Caco-2 (cell line): ENCODE data around the gene BRD4. TPM values are rescaled to one million over a fixed set of nuclear protein-coding genes. Genes with fewer than 3 reads are reported as not detected.

Experiments
- BruUV-seq: library from RNA; stranded (reverse); fragments of 400-500 nt; replicated peaks from 2 replicates; lab custom pipeline; 2021; lab: Mats Ljungman, UMichigan
- CTCF ChIA-PET: fragments of 300-600 bp; sonication (Branson Sonifier 250); formaldehyde crosslinking; loops from one replicate; lab custom pipeline; 2022; ENCODE audit warnings: antibody characterized with exemption; lab: Charles Lee
- POLR2A ChIA-PET: fragments of 300-600 bp; sonication (Branson Sonifier 250); formaldehyde crosslinking; loops from one replicate; lab custom pipeline; 2022; ENCODE audit warnings: antibody characterized with exemption; lab: Charles Lee
- DNase-seq, 2 experiments: peaks; one replicate each; pipeline versions ENCODE4 v3.0.0 to v3.0.0-alpha.2; 2020 to 2022
- H3K27me3 ChIP-seq: replicated peaks from 2 replicates; pipeline ENCODE4 v1.6.0; 2011; ENCODE audit warnings: low read length; ENCODE audit not compliant: control insufficient read depth, insufficient read depth
- H3K36me3 ChIP-seq: 2 replicates; pipeline ENCODE4 v1.5.1; 2011; ENCODE audit warnings: low read length; ENCODE audit not compliant: control insufficient read depth, insufficient read depth
- H3K4me1 ChIP-seq: fragments of 250-450 bp; sonication (Bioruptor Pico); 2 replicates; pipeline ENCODE4 v1.5.1; 2020; ENCODE audit warnings: mild to moderate bottlenecking
- H3K4me3 ChIP-seq: 2 replicates; pipeline ENCODE4 v1.5.1; 2011; ENCODE audit warnings: low read depth, mild to moderate bottlenecking, control low read depth, low read length
- H3K9me3 ChIP-seq: fragments of 250-450 bp; sonication (Bioruptor Pico); 2 replicates; pipeline ENCODE4 v1.5.1; 2020; ENCODE audit warnings: mild to moderate bottlenecking, moderate library complexity
- H3K27ac Mint-ChIP-seq: one replicate; pipeline ENCODE4 v1.8.0; 2022; ENCODE audit warnings: mixed read lengths; ENCODE audit not compliant: unreplicated experiment
- H3K27me3 Mint-ChIP-seq: one replicate; pipeline ENCODE4 v1.8.0; 2022; ENCODE audit warnings: mixed read lengths; ENCODE audit not compliant: insufficient read depth, unreplicated experiment
- H3K36me3 Mint-ChIP-seq: one replicate; pipeline ENCODE4 v1.8.0; 2022; ENCODE audit warnings: mild to moderate bottlenecking, mixed read lengths; ENCODE audit not compliant: insufficient read depth, unreplicated experiment
- H3K4me1 Mint-ChIP-seq: one replicate; pipeline ENCODE4 v1.8.0; 2022; ENCODE audit warnings: low read depth, mixed read lengths; ENCODE audit not compliant: unreplicated experiment
- H3K4me3 Mint-ChIP-seq: one replicate; pipeline ENCODE4 v1.8.0; 2022; ENCODE audit warnings: mild to moderate bottlenecking, moderate library complexity, mixed read lengths; ENCODE audit not compliant: unreplicated experiment
- H3K9me3 Mint-ChIP-seq: one replicate; pipeline ENCODE4 v1.8.0; 2022; ENCODE audit warnings: mixed read lengths; ENCODE audit not compliant: unreplicated experiment
- intact Hi-C: fragments of 100-400 bp; cut with micrococcal nuclease; formaldehyde crosslinking; loops from one replicate; pipeline ENCODE4 v1.10.0; 2022; ENCODE audit not compliant: unreplicated experiment
- total RNA-seq: library from RNA; stranded (reverse); gene quantifications from 2 replicates; pipeline ENCODE4 v1.2.3, GENCODE V29; 2022
- TF ChIP-seq, protein P1 (sequence below), 2 experiments: fragments of 200-600 bp in 1 of 2; IDR thresholded peaks; 1 replicate in 1 of 2; 2 replicates in 1 of 2; pipeline versions ENCODE4 v1.5.1 to v1.8.0; 2011 to 2022; ENCODE audit warnings: antibody characterized with exemption in 1 of 2, control low read depth in 1 of 2, inconsistent platforms in 1 of 2, low read depth in 1 of 2, low read length in 1 of 2, mild to moderate bottlenecking in 1 of 2, moderate library complexity in 1 of 2; ENCODE audit not compliant: insufficient read depth in 1 of 2, severe bottlenecking in 1 of 2, unreplicated experiment in 1 of 2

BRD4 gene
- total RNA-seq, 1 experiment from 2014 or later = 170 TPM

DNA sequence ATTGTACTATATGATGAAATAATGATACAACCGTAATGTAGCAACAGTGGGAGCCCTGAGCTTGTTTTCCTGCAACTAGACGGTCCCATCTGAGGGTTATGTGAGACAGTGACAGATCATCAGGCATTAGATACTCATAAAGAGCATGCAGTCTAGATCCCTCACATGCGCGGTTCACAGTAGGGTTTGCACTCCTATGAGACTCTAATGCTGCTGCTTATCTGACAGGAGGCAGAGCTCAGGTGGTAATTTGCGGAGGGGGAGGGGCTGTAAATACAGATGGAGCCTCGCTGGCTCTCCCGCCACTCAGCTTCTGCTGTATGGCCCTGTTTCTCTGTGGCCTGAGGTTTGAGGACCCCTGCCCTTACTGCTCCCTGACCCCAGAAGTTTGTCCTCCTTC, 113.8 kb downstream of the BRD4 start:
- no peaks in the 10 kb centered on the region for H3K9me3 Mint-ChIP-seq
- Histone ChIP-seq H3K4me3 (no peak overlapping the region), H3K36me3 (no peaks in the 10 kb centered on the region), H3K9me3 (no peaks in the 10 kb centered on the region), H3K27me3 (no peaks in the 10 kb centered on the region), H3K4me1 (peaks cover 31% of the 10 kb centered on the region)
- H3K4me3 Mint-ChIP-seq = no peak overlapping the region
- ChIA-PET CTCF (no interaction called here), POLR2A (no interaction called here)
- no peaks in the 10 kb centered on the region for H3K27me3 Mint-ChIP-seq
- H3K27ac Mint-ChIP-seq = no peak overlapping the region
- TF ChIP-seq, protein P1, sequence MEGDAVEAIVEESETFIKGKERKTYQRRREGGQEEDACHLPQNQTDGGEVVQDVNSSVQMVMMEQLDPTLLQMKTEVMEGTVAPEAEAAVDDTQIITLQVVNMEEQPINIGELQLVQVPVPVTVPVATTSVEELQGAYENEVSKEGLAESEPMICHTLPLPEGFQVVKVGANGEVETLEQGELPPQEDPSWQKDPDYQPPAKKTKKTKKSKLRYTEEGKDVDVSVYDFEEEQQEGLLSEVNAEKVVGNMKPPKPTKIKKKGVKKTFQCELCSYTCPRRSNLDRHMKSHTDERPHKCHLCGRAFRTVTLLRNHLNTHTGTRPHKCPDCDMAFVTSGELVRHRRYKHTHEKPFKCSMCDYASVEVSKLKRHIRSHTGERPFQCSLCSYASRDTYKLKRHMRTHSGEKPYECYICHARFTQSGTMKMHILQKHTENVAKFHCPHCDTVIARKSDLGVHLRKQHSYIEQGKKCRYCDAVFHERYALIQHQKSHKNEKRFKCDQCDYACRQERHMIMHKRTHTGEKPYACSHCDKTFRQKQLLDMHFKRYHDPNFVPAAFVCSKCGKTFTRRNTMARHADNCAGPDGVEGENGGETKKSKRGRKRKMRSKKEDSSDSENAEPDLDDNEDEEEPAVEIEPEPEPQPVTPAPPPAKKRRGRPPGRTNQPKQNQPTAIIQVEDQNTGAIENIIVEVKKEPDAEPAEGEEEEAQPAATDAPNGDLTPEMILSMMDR (IDR thresholded peaks at IDR 0.05; ENCODE audit: insufficient read depth in 1 of 2, low read depth in 1 of 2, low read length in 1 of 2, severe bottlenecking in 1 of 2, unreplicated experiment in 1 of 2) = no peak
- BruUV-seq = no TSS peak
- peaks cover 18% of the 10 kb centered on the region for H3K4me1 Mint-ChIP-seq
- peaks cover 12% of the 10 kb centered on the region for H3K36me3 Mint-ChIP-seq
- no peak for DNase-seq
- intact Hi-C loops = no loop called here

- CTCF ChIA-PET = interaction anchor here (0.7 to 1.2 kb wide), 3 partner anchors 35 to 111 kb away, joined by 3 to 4 read pairs (median 3); no protein-coding TSS in a partner anchor
- H3K9me3 Mint-ChIP-seq = no peaks in the 10 kb centered on the region
- TF ChIP-seq, protein P1 (IDR thresholded peaks at IDR 0.05; ENCODE audit: insufficient read depth in 1 of 2, low read depth in 1 of 2, low read length in 1 of 2, severe bottlenecking in 1 of 2, unreplicated experiment in 1 of 2) = no peak
- no peaks in the 10 kb centered on the region for H3K36me3 Mint-ChIP-seq
- POLR2A ChIA-PET = interaction anchor here (0.6 kb wide), 1 partner anchor 39 kb away, joined by 4 read pairs; no protein-coding TSS in a partner anchor
- H3K4me1 Mint-ChIP-seq = peaks cover 8% of the 10 kb centered on the region
- Histone ChIP-seq H3K36me3 (no peaks in the 10 kb centered on the region), H3K4me3 (no peak overlapping the region), H3K9me3 (no peaks in the 10 kb centered on the region), H3K4me1 (peaks cover 21% of the 10 kb centered on the region), H3K27me3 (no peaks in the 10 kb centered on the region)
- peak overlapping the region; percentile 40 for H3K4me3 Mint-ChIP-seq
- DNase-seq = peak; percentile 78 to 81
- H3K27ac Mint-ChIP-seq = peak overlapping the region; percentile 66
- intact Hi-C loops = no loop called here
- no TSS peak for BruUV-seq
- H3K27me3 Mint-ChIP-seq = no peaks in the 10 kb centered on the region
These were observed 116.0 kb downstream of the BRD4 start for GRCh38 chr19:15216363-15216762.

GRCh38 chr19:15213715-15214381, 118.5 kb downstream of the BRD4 start:
- CTCF ChIA-PET = no interaction called here
- Histone ChIP-seq H3K4me3 (no peak overlapping the region), H3K27me3 (no peaks in the 10 kb centered on the region), H3K36me3 (no peaks in the 10 kb centered on the region), H3K4me1 (peaks cover 21% of the 10 kb centered on the region), H3K9me3 (no peaks in the 10 kb centered on the region)
- POLR2A ChIA-PET = no interaction called here
- intact Hi-C loops = no loop called here
- H3K4me1 Mint-ChIP-seq = peaks cover 8% of the 10 kb centered on the region
- H3K27me3 Mint-ChIP-seq = no peaks in the 10 kb centered on the region
- no peak overlapping the region for H3K4me3 Mint-ChIP-seq
- no peaks in the 10 kb centered on the region for H3K9me3 Mint-ChIP-seq
- no TSS peak for BruUV-seq
- no peaks in the 10 kb centered on the region for H3K36me3 Mint-ChIP-seq
- TF ChIP-seq, protein P1 (IDR thresholded peaks at IDR 0.05; ENCODE audit: insufficient read depth in 1 of 2, low read depth in 1 of 2, low read length in 1 of 2, severe bottlenecking in 1 of 2, unreplicated experiment in 1 of 2) = no peak
- DNase-seq = no peak
- H3K27ac Mint-ChIP-seq = peak overlapping the region; percentile 55
